Heart left ventricle (tissue), 16 donors: ENCODE measurements around the gene HMGCLL1. TPM values are rescaled to one million over a fixed set of nuclear protein-coding genes. Genes with fewer than 3 reads are reported as not detected.

Source experiments
- ATAC-seq, 4 donors: fragments of 200-7000 bp; cut with Tn5 transposase; one replicate each; pipeline ENCODE4 v1.9.1; 2020 to 2022; ENCODE audit warnings: moderate library complexity in 4 of 4, mild to moderate bottlenecking in 3 of 4, moderate number of reproducible peaks in 1 of 4
- DNase-seq, 5 donors: peaks; one replicate each; pipeline ENCODE4 v3.0.0-alpha.2; 2020
- H3K27ac ChIP-seq, 12 donors: fragments of 200-600 bp; sonication (generic) in 4 of 12; one replicate each; pipeline versions ENCODE4 v1.5.0 to v1.8.0; 2016 to 2022; ENCODE audit warnings: mild to moderate bottlenecking in 2 of 12
- H3K27me3 ChIP-seq, 9 donors: fragments of 200-600 bp; sonication (generic) in 2 of 9; one replicate each; pipeline versions ENCODE4 v1.5.1 to v1.8.0; 2016 to 2022; ENCODE audit warnings: mild to moderate bottlenecking in 3 of 9
- H3K36me3 ChIP-seq, 9 donors: fragments of 200-600 bp; sonication (generic) in 2 of 9; one replicate each; pipeline versions ENCODE4 v1.5.0 to v1.8.0; 2018 to 2022; ENCODE audit warnings: mild to moderate bottlenecking in 2 of 9
- H3K4me1 ChIP-seq, 12 donors: fragments of 200-600 bp; sonication (generic) in 4 of 12; one replicate each; pipeline versions ENCODE4 v1.5.0 to v1.8.0; 2016 to 2022; ENCODE audit warnings: mild to moderate bottlenecking in 3 of 12
- H3K4me3 ChIP-seq, 12 donors: fragments of 200-600 bp; sonication (generic) in 4 of 12; one replicate each; pipeline versions ENCODE4 v1.5.0 to v1.8.0; 2017 to 2022; ENCODE audit warnings: mild to moderate bottlenecking in 9 of 12, moderate library complexity in 4 of 12
- H3K9me3 ChIP-seq, 12 donors: fragments of 200-600 bp; sonication (generic) in 4 of 12; one replicate each; pipeline versions ENCODE4 v1.5.0 to v1.8.0; 2016 to 2022; ENCODE audit warnings: mild to moderate bottlenecking in 1 of 12
- CTCF ChIP-seq, 12 donors: fragments of 200-600 bp; sonication (generic) in 4 of 12; IDR thresholded peaks; one replicate each; pipeline versions ENCODE4 v1.5.0 to v1.8.0; 2018 to 2022; ENCODE audit warnings: antibody characterized with exemption in 12 of 12, mild to moderate bottlenecking in 5 of 12
- POLR2A ChIP-seq, 2 donors: fragments of 450-650 bp; IDR thresholded peaks; one replicate each; pipeline ENCODE4 v1.6.1; 2017; ENCODE audit warnings: antibody characterized with exemption in 2 of 2, mild to moderate bottlenecking in 2 of 2, moderate library complexity in 2 of 2
- WGBS, 4 donors: extraction: QIAGEN DNeasy Blood & Tissue Kit in 2 of 4; methylation state at CpG; one replicate each; pipeline versions ENCODE4 v1.1.5 to v1.1.7; 2013 to 2018; 5-methylcytosine and 5-hydroxymethylcytosine counted together
- intact Hi-C, 10 donors: fragments of 100-400 bp; cut with DNase I; formaldehyde crosslinking; loops; one replicate each; pipeline versions ENCODE4 v1.11.1 to v1.14.2; 2022
- polyA plus RNA-seq, 2 donors: library from polyadenylated mRNA; stranded (reverse); fragments of 200-250 nt; gene quantifications; one replicate each; pipeline ENCODE4 v1.2.3, GENCODE V29; 2013
- total RNA-seq, 9 donors: library from RNA; depleted of rRNA in 2 of 9; stranded (reverse); fragments of >200 nt in 2 of 9; fragmentation: NEBNext Ultra II Directional in 3 of 9; extraction: Animal tissue kit (Norgen Biotek cat#: 25700) in 3 of 9; gene quantifications; one replicate each; pipeline versions ENCODE4 v1.1.0 to v1.2.4, GENCODE V29; 2016 to 2023
- donor health status: ischemic (EF 13 %, LVEDD 7.1; RV severe dilation, severe dysfunction).
- donor health status: healthy with polysubstance abuse.
- donor health status: DM: no; HTN: yes; CAD: no.
- donor health status: DM: no; HTN: no; CAD: no.
- donor health status: ischemic (EF 25% LVEDD 6.9; RV normal size, moderate dysfunction).
- donor health status: ischemic (EF 25% LVEDD 5.7; RV mildly dilated, moderate dysfunction).
- donor health status: healthy.
- donor health status: DM: yes; HTN: yes; CAD: no.
- donor health status: ischemic (EF 35%, LVEDD 5.7; RV mildly dilated, moderate dysfunction).
- donor health status: nonischemic (EF 11% LVEDD 7.7; RV severe dilation, severe dysfunction).
- donor health status: DM: yes; HTN: yes; CAD: no.
- donor health status: PGD.
- donor health status: ischemic (EF 29% LVEDD 5.4; RV normal size, mild dysfunction).
- donor health status: nonischemic (EF 23%, LVEDD 6.1; RV moderate dilation, normal function).

HMGCLL1 gene
- total and polyA plus RNA-seq, 11 donors: 0.38 to 1.6 (median 0.85) TPM

GRCh38 chr6:55423933-55424332 is 155.1 kb downstream of the HMGCLL1 start:
- H3K4me3 ChIP-seq: no peak overlapping the region
- ATAC-seq (no peak), DNase-seq (no peak)
- WGBS, 4 donors: 54 to 77% (median 75%) methylated on average over 2 of the region's 2 CpGs
- H3K27ac ChIP-seq: no peak overlapping the region
- intact Hi-C loops: no loop called here
- TF ChIP-seq CTCF (IDR thresholded peaks at IDR 0.05): no peak
- TF ChIP-seq POLR2A (IDR thresholded peaks at IDR 0.05): no peak
- no peaks in the 10 kb centered on the region for H3K4me1 ChIP-seq
- H3K27me3 ChIP-seq: no peaks in the 10 kb centered on the region
- H3K9me3 ChIP-seq: no peaks in the 10 kb centered on the region
- no peaks in the 10 kb centered on the region for H3K36me3 ChIP-seq

DNA sequence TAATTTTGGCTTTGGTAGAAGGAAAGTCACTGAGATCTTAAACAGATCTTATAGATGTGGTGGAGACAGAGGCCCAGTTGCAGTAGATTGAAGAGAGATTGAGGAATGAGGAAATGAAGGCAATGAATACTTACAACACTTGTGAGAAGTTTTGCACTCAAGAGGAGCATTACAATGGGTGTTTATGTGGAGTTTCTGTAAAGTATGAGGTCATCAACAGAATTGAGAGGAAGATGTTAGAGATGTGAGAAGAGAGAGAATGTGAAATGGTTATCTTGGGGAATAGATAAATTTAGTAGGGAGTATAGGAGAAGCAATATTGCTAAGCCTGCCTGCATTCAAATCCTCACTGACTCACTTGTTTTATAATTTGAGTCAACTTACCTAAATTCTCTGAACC is 168.3 kb downstream of the HMGCLL1 start:
- Histone ChIP-seq H3K27ac (no peak overlapping the region), H3K4me3 (no peak overlapping the region), H3K4me1 (no peaks in the 10 kb centered on the region), H3K36me3 (no peaks in the 10 kb centered on the region), H3K9me3 (no peaks in the 10 kb centered on the region), H3K27me3 (no peaks in the 10 kb centered on the region)
- intact Hi-C loops: no loop called here
- ATAC-seq (no peak), DNase-seq (no peak)
- TF ChIP-seq CTCF (IDR thresholded peaks at IDR 0.05) (no peak), POLR2A (IDR thresholded peaks at IDR 0.05) (no peak)

GRCh38 chr6:55405474-55406235 is 173.3 kb downstream of the HMGCLL1 start:
- intact Hi-C loops: no loop called here
- Histone ChIP-seq H3K36me3 (no peaks in the 10 kb centered on the region), H3K4me1 (no peaks in the 10 kb centered on the region), H3K4me3 (no peak overlapping the region), H3K27ac (no peak overlapping the region), H3K9me3 (no peaks in the 10 kb centered on the region), H3K27me3 (no peaks in the 10 kb centered on the region)
- TF ChIP-seq POLR2A (IDR thresholded peaks at IDR 0.05) (no peak), CTCF (IDR thresholded peaks at IDR 0.05) (no peak)
- DNase-seq (no peak), ATAC-seq (no peak)
- 60 to 74% (median 71%) methylated on average over 7 of the region's 7 CpGs for WGBS, 4 donors

DNA sequence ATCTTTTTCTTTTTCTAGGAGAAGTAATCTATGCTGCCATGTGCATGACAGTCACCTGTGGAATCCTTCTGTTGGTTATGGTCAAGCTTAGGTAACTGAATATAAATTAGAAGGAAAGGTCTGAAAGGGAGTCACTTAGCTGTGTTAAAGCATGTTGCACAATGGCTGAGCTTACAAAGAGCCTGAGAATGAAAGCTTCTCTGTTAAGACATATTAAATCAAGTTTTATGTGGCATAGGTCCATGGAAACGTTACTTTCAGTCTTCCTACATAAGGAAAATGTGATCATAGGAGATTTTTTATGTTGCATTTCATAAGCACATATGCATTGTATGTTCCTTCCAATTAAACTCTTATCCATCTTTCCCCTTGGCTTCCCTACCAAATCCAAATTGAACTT is 179.6 kb downstream of the HMGCLL1 start:
- no peak for DNase-seq

More for the DNA sequence above, 179.6 kb downstream of the HMGCLL1 start:
- no peaks in the 10 kb centered on the region for H3K4me1 ChIP-seq
- no peaks in the 10 kb centered on the region for H3K36me3 ChIP-seq
- ATAC-seq: no peak
- H3K27me3 ChIP-seq: no peaks in the 10 kb centered on the region
- H3K4me3 ChIP-seq: no peak overlapping the region
- intact Hi-C loops: no loop called here
- WGBS, 4 donors: 52 to 63% (median 55%) methylated on average over 1 of the region's 1 CpG
- TF ChIP-seq CTCF (IDR thresholded peaks at IDR 0.05): no peak
- TF ChIP-seq POLR2A (IDR thresholded peaks at IDR 0.05): no peak
- no peak overlapping the region for H3K27ac ChIP-seq
- no peaks in the 10 kb centered on the region for H3K9me3 ChIP-seq
